ENCODE results near the gene ACR. TPM values are rescaled to one million over a fixed set of nuclear protein-coding genes. Genes with fewer than 3 reads are reported as not detected.

Gene ACR
- total RNA-seq, 1 donor from 2014 or later: not detected

DNA sequence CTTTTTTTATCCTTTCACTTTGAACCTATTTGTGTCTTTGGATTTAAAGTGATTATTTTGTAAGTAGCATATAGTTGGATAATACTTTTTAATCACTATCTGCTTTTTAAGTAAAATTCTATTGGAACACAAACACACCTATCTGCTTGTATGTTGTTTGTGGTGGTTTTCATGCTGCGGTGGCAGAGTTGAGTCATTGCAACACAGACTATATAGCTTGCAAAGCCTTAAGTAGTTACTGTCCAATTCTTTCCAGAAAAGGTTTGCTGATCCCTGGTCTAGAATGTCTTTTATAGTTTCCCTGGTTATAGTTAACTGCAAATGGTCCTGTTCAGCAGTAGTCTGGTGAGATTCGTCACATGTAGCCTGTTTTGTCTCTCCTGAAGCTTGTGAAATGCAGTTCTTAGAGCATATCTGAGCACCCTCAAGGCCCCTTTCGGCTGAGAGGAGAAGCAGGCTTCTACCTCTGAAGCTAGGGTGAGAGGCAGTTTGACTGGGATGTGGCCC lies 43.9 kb upstream of the ACR start:
- POLR2A ChIA-PET: no interaction called here
- Mint-ChIP-seq H3K4me1 (no peaks in the 10 kb centered on the region), H3K27me3 (peaks cover 8% of the 10 kb centered on the region), H3K27ac (no peak overlapping the region), H3K36me3 (ENCODE audit: low read depth) (no peaks in the 10 kb centered on the region), H3K4me3 (no peak overlapping the region), H3K9me3 (peaks cover 7% of the 10 kb centered on the region)
- intact Hi-C loops (cut with micrococcal nuclease): no loop called here
- ATAC-seq (ENCODE audit: low read depth) (no peak), DNase-seq (no peak)
- TF ChIP-seq, protein P1, sequence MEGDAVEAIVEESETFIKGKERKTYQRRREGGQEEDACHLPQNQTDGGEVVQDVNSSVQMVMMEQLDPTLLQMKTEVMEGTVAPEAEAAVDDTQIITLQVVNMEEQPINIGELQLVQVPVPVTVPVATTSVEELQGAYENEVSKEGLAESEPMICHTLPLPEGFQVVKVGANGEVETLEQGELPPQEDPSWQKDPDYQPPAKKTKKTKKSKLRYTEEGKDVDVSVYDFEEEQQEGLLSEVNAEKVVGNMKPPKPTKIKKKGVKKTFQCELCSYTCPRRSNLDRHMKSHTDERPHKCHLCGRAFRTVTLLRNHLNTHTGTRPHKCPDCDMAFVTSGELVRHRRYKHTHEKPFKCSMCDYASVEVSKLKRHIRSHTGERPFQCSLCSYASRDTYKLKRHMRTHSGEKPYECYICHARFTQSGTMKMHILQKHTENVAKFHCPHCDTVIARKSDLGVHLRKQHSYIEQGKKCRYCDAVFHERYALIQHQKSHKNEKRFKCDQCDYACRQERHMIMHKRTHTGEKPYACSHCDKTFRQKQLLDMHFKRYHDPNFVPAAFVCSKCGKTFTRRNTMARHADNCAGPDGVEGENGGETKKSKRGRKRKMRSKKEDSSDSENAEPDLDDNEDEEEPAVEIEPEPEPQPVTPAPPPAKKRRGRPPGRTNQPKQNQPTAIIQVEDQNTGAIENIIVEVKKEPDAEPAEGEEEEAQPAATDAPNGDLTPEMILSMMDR (IDR thresholded peaks at IDR 0.05): no peak
- CTCF ChIA-PET: no interaction called here

DNA sequence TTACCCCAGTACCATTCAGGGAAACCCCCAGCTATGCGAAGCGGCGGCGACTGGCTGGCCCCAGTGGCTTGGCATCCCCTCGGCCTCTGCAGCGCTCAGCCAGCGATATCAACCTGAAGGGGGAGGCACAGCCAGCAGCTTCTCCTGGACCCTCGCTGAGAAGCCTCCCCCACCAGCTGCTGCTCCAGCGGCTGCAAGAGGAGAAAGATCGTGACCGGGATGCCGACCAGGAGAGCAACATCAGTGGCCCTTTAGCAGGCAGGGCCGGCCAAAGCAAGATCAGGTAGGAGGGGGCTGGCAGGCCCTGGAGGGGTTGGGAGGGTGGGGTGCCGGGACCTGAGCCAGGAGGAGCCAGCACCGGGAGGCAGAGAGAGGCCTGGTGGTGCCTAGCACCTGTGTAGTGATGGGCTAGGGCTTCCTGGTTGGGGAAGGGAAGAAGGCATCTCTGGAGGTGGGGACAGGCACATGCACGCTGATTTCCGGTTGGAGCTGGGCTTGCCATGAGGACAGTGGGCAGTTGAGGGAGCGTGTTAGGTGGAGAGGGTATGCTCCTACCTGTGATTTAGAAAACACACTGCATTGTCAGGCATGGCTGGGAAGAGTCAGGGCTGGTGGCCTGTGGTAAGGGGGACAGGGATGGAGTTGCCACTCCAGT lies 43.1 kb upstream of the ACR start:
- Mint-ChIP-seq H3K4me1 (no peaks in the 10 kb centered on the region), H3K27ac (no peak overlapping the region), H3K9me3 (peaks cover 7% of the 10 kb centered on the region), H3K27me3 (peaks cover 8% of the 10 kb centered on the region), H3K36me3 (ENCODE audit: low read depth) (no peaks in the 10 kb centered on the region), H3K4me3 (no peak overlapping the region)
- TF ChIP-seq, protein P1 (IDR thresholded peaks at IDR 0.05): no peak
- no peak for ATAC-seq (ENCODE audit: low read depth)
- DNase-seq: no peak
- intact Hi-C loops (cut with micrococcal nuclease): no loop called here
- ChIA-PET CTCF (no interaction called here), POLR2A (no interaction called here)

DNA sequence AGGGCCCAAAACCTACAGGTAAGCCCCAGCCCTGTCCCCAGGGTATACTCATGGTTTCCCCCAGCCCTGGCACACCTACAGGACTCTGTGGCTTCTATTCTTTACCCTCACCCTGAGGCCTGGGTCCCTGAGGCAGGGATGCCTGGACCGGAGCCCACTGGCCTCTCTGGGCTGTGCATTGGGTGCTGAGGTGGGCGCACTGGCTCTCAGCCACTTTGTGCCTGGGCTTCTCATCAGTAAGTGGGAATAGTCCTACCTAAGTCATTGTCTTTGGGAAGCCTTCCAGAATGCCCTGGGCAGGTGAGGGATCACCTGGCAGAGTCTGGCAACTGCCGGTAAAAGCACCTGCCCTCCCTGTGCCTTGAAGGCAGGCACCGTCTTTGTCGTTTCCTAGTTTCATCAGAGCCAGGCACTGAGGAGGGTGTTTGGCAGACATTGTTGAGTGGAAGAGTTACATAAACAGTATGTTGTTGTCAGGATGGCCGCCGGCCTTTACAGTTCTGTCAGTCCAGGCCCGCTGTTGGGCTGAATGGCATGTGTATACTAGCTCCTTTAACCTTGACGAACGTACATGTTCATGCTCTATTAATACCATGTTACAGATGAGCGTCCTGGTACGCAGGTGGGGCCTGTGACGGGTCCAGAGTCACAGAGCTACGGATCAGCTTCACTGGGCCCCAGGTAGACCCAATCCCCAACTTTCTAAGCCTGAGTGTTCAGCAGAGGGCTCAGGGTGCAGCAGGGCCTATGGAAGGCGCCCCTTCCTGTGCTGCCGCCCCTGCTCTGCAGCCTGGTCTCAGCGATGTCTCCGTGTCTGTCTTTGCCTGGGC lies 42.4 kb upstream of the ACR start:
- Mint-ChIP-seq H3K9me3 (peaks cover 7% of the 10 kb centered on the region), H3K4me1 (no peaks in the 10 kb centered on the region), H3K27ac (no peak overlapping the region), H3K4me3 (no peak overlapping the region), H3K36me3 (ENCODE audit: low read depth) (no peaks in the 10 kb centered on the region), H3K27me3 (peaks cover 11% of the 10 kb centered on the region)
- ChIA-PET POLR2A (no interaction called here), CTCF (no interaction called here)
- intact Hi-C loops (cut with micrococcal nuclease): no loop called here
- TF ChIP-seq, protein P1 (IDR thresholded peaks at IDR 0.05): no peak
- no peak for DNase-seq
- no peak for ATAC-seq (ENCODE audit: low read depth)

DNA sequence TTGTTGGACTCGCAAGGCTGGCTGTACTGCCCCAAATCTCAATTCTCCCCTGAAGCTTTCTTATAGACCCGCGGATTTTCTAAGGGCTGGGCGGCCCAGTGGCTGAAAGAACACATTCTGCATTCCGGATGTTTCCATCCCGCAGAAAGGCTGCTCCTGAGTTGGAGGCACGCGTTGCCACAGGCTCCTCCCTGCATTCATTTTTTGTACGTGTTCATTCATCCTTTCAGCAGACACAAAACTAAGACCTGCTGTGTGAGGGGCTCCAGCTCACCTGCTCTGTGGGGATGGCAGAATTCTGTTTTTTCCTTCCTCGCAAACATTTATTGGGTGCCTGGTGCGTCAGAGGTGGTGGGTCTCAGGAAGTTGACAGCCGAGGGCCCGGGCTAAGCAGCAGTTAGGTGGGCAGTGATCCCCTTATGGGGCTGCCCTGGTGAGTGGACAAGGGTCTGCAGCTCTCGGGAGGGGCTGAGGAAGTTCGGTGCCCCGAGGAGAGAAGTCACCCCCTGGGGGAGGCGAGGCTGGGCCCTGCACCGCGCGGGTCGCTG lies 41.7 kb upstream of the ACR start:
- ATAC-seq (ENCODE audit: low read depth) (no peak), DNase-seq (no peak)
- H3K4me3 Mint-ChIP-seq: no peak overlapping the region
- no peaks in the 10 kb centered on the region for H3K4me1 Mint-ChIP-seq
- no peak overlapping the region for H3K27ac Mint-ChIP-seq
- TF ChIP-seq, protein P1 (IDR thresholded peaks at IDR 0.05): no peak
- intact Hi-C loops (cut with micrococcal nuclease): no loop called here
- no peaks in the 10 kb centered on the region for H3K36me3 Mint-ChIP-seq (ENCODE audit: low read depth)
- POLR2A ChIA-PET: no interaction called here
- H3K9me3 Mint-ChIP-seq: peaks cover 7% of the 10 kb centered on the region
- CTCF ChIA-PET: no interaction called here
- H3K27me3 Mint-ChIP-seq: peaks cover 12% of the 10 kb centered on the region
